B cell (primary cell): ENCODE measurements around the gene RTKN. TPM values are rescaled to one million over a fixed set of nuclear protein-coding genes. Genes with fewer than 3 reads are reported as not detected.
A peak's percentile ranks its signal among the peaks of the same experiment; 100 is the strongest.

Source experiments
- ATAC-seq: fragments of 200-7000 bp; cut with Tn5 transposase; one replicate; pipeline ENCODE4 v1.10.0; 2021; ENCODE audit warnings: low read depth, mild to moderate bottlenecking, moderate number of reproducible peaks, moderate library complexity
- CTCF ChIA-PET: fragments of 350-600 bp; sonication (Branson Sonifier 250); formaldehyde crosslinking; loops from one replicate; lab custom pipeline; 2021; ENCODE audit warnings: antibody characterized with exemption, inconsistent platforms; lab: Charles Lee
- POLR2A ChIA-PET: fragments of 350-600 bp; sonication (Branson Sonifier 250); formaldehyde crosslinking; loops from one replicate; lab custom pipeline; 2021; ENCODE audit warnings: antibody characterized with exemption; lab: Charles Lee
- DNase-seq: peaks from one replicate; pipeline ENCODE4 v3.0.0; 2013
- H2AFZ ChIP-seq: 2 replicates; pipeline ENCODE4 v1.6.1; 2012; ENCODE audit warnings: mild to moderate bottlenecking, low read depth, low read length; ENCODE audit not compliant: insufficient read depth, poor library complexity, severe bottlenecking
- H3K27ac ChIP-seq, 2 donors: 1 replicate in 1 of 2; 2 replicates in 1 of 2; pipeline ENCODE4 v1.5.1; 2012 to 2013; ENCODE audit warnings: low read length in 2 of 2, mild to moderate bottlenecking in 2 of 2, moderate library complexity in 1 of 2
- H3K27me3 ChIP-seq, 4 experiments: fragments of 200-600 bp in 1 of 4; sonication (generic) in 1 of 4; replicated peaks in 1 of 4; 1 replicate in 2 of 4; 2 replicates in 2 of 4; pipeline versions ENCODE4 v1.6.1 to v1.7.0; 2013 to 2016; ENCODE audit warnings: low read length in 3 of 4, mild to moderate bottlenecking in 2 of 4, mixed read lengths in 1 of 4, moderate library complexity in 1 of 4; ENCODE audit not compliant: insufficient read depth in 4 of 4, control insufficient read depth in 3 of 4; ENCODE audit errors: control extremely low read depth in 1 of 4
- H3K36me3 ChIP-seq, 2 experiments: replicated peaks in 1 of 2; 1 replicate in 1 of 2; 2 replicates in 1 of 2; pipeline versions ENCODE4 v1.6.1 to v1.7.1; 2013; ENCODE audit warnings: low read length in 1 of 2; ENCODE audit not compliant: insufficient read depth in 2 of 2, control insufficient read depth in 1 of 2; ENCODE audit errors: control extremely low read depth in 1 of 2, extremely low read depth in 1 of 2
- H3K4me1 ChIP-seq, 2 donors: fragments of 200-600 bp in 1 of 2; sonication (generic) in 1 of 2; 1 replicate in 1 of 2; 2 replicates in 1 of 2; pipeline versions ENCODE4 v1.5.1 to v1.6.1; 2013 to 2017; ENCODE audit warnings: low read length in 2 of 2; ENCODE audit not compliant: control insufficient read depth in 2 of 2, insufficient read depth in 2 of 2
- H3K4me2 ChIP-seq: replicated peaks from 2 replicates; pipeline ENCODE3; 2012; ENCODE audit warnings: mild to moderate bottlenecking, low read depth, low read length; ENCODE audit not compliant: poor library complexity, severe bottlenecking
- H3K4me3 ChIP-seq, 5 experiments: fragments of 200-600 bp in 1 of 5; sonication (generic) in 1 of 5; 1 replicate in 3 of 5; 2 replicates in 2 of 5; pipeline versions ENCODE4 v1.5.1 to v1.7.0; 2011 to 2016; ENCODE audit warnings: low read length in 4 of 5, mild to moderate bottlenecking in 4 of 5, low read depth in 2 of 5, control low read depth in 1 of 5, moderate library complexity in 1 of 5; ENCODE audit not compliant: insufficient read depth in 1 of 5; ENCODE audit errors: control extremely low read depth in 1 of 5, extremely low read depth in 1 of 5
- H3K79me2 ChIP-seq: fragments of 200-600 bp; sonication (generic); one replicate; pipeline ENCODE4 v1.6.0; 2016; ENCODE audit warnings: low read length; ENCODE audit not compliant: control insufficient read depth, insufficient read depth
- H3K9ac ChIP-seq: fragments of 200-600 bp; sonication (generic); 2 replicates; pipeline ENCODE4 v1.6.1; 2017; ENCODE audit warnings: mild to moderate bottlenecking, low read length, moderate library complexity
- H3K9me3 ChIP-seq, 3 donors: one replicate each; pipeline versions ENCODE4 v1.6.1 to v1.7.1; 2013; ENCODE audit warnings: low read length in 2 of 3; ENCODE audit not compliant: control insufficient read depth in 2 of 3, insufficient read depth in 1 of 3; ENCODE audit errors: control extremely low read depth in 1 of 3
- H4K20me1 ChIP-seq: 2 replicates; pipeline ENCODE4 v1.6.0; 2012; ENCODE audit warnings: mild to moderate bottlenecking, low read length; ENCODE audit not compliant: insufficient read depth, control insufficient read depth, poor library complexity, severe bottlenecking
- H3K27ac Mint-ChIP-seq: one replicate; pipeline ENCODE4 v1.8.0; 2021; ENCODE audit warnings: mixed read lengths
- H3K27me3 Mint-ChIP-seq: one replicate; pipeline ENCODE4 v1.8.0; 2021; ENCODE audit warnings: mixed read lengths
- H3K4me1 Mint-ChIP-seq: one replicate; pipeline ENCODE4 v1.8.0; 2021; ENCODE audit warnings: mixed read lengths
- H3K4me3 Mint-ChIP-seq: one replicate; pipeline ENCODE4 v1.8.0; 2021; ENCODE audit warnings: mixed read lengths
- H3K9me3 Mint-ChIP-seq: one replicate; pipeline ENCODE4 v1.8.0; 2022; ENCODE audit warnings: mixed read lengths; ENCODE audit not compliant: insufficient read depth
- CTCF ChIP-seq: fragments of 200-600 bp; IDR thresholded peaks from one replicate; pipeline ENCODE4 v1.8.0; 2022; ENCODE audit warnings: antibody characterized with exemption, mild to moderate bottlenecking
- EZH2 ChIP-seq: IDR thresholded peaks from 2 replicates; pipeline ENCODE4 v1.6.1; 2012; ENCODE audit warnings: borderline replicate concordance, low read depth, mild to moderate bottlenecking, moderate library complexity, low read length; ENCODE audit not compliant: insufficient read depth, poor library complexity, severe bottlenecking
- WGBS: methylation state at CpG from one replicate; pipeline ENCODE4 v1.1.5; 2013; ENCODE audit warnings: missing lambda C conversion rate; ENCODE audit not compliant: insufficient coverage; 5-methylcytosine and 5-hydroxymethylcytosine counted together
- intact Hi-C: fragments of 100-400 bp; cut with micrococcal nuclease; formaldehyde crosslinking; loops from one replicate; pipeline ENCODE4 v1.10.0; 2022
- polyA plus RNA-seq: library from polyadenylated mRNA; depleted of rRNA; stranded (reverse); fragments of >200 nt; gene quantifications from 2 replicates; pipeline ENCODE4 v1.2.3, GENCODE V29; 2012
- total RNA-seq, 2 donors: library from RNA; stranded (reverse); fragments of 120-200 nt in 1 of 2; gene quantifications; 1 replicate in 1 of 2; 2 replicates in 1 of 2; pipeline versions ENCODE4 v1.2.3 to v1.2.4, GENCODE V29; 2013 to 2022

RTKN gene
- total and polyA plus RNA-seq, 2 donors (not counting 1 experiment from before 2014, with no cell fraction given) = 5.1 to 10.5 TPM

- ChIA-PET CTCF (interaction anchor here (0.6 kb wide), 1 partner anchor 76 kb away, joined by 3 read pairs; no protein-coding TSS in a partner anchor), POLR2A (no interaction called here)
Observed at GRCh38 chr2:74407682-74408081, 34.1 kb downstream of the RTKN start.

GRCh38 chr2:74406035-74406434, 35.7 kb downstream of the RTKN start:
- peaks cover 0 to 2% (median 0%) of the 10 kb centered on the region in 4 experiments for H3K27me3 ChIP-seq
- no peak overlapping the region for H3K27ac Mint-ChIP-seq
- H3K9me3 Mint-ChIP-seq = no peaks in the 10 kb centered on the region
- H3K9ac ChIP-seq = no peak overlapping the region
- H3K9me3 ChIP-seq = no peaks in the 10 kb centered on the region
- ChIA-PET CTCF (interaction anchor here (0.6 to 1.3 kb wide), 3 partner anchors 34 to 116 kb away, joined by 4 to 7 read pairs (median 5); partner anchors contain the start of genes CCDC142 and TTC31), POLR2A (no interaction called here)
- no peaks in the 10 kb centered on the region for H3K79me2 ChIP-seq
- H3K4me1 ChIP-seq = peaks cover 4 to 7% of the 10 kb centered on the region in 2 donors
- intact Hi-C loops = no loop called here
- peaks cover 6% of the 10 kb centered on the region for H3K27me3 Mint-ChIP-seq
- H3K4me2 ChIP-seq = no peak overlapping the region
- no peak overlapping the region for H3K4me3 ChIP-seq
- H3K4me1 Mint-ChIP-seq = peaks cover 7% of the 10 kb centered on the region
- H4K20me1 ChIP-seq = no peaks in the 10 kb centered on the region
- DNase-seq = peak; percentile 38
- peak; percentile 51 for ATAC-seq
- no peaks in the 10 kb centered on the region for H3K36me3 ChIP-seq
- no peak overlapping the region for H3K27ac ChIP-seq
- TF ChIP-seq EZH2 (no peak), CTCF (no peak)
- H2AFZ ChIP-seq = no peak overlapping the region
- no peak overlapping the region for H3K4me3 Mint-ChIP-seq

More at GRCh38 chr2:74407682-74408081, 34.1 kb downstream of the RTKN start:
- Histone ChIP-seq H3K27me3 (peaks cover 0 to 2% (median 0%) of the 10 kb centered on the region in 4 experiments), H3K4me1 (peaks cover 4 to 7% of the 10 kb centered on the region in 2 donors), H4K20me1 (no peaks in the 10 kb centered on the region), H3K9ac (no peak overlapping the region), H2AFZ (no peak overlapping the region), H3K4me2 (no peak overlapping the region), H3K79me2 (no peaks in the 10 kb centered on the region), H3K9me3 (no peaks in the 10 kb centered on the region), H3K4me3 (no peak overlapping the region), H3K27ac (no peak overlapping the region), H3K36me3 (no peaks in the 10 kb centered on the region)
- WGBS = 92% methylated on average over 5 of the region's 5 CpGs
- Mint-ChIP-seq H3K27ac (no peak overlapping the region), H3K4me3 (no peak overlapping the region), H3K9me3 (no peaks in the 10 kb centered on the region), H3K4me1 (peaks cover 7% of the 10 kb centered on the region), H3K27me3 (peaks cover 6% of the 10 kb centered on the region)
- DNase-seq (no peak), ATAC-seq (no peak)
- intact Hi-C loops = no loop called here
- TF ChIP-seq EZH2 (no peak), CTCF (no peak)
